Mesothelial cell of epicardium (in vitro differentiated cells): Measurements from ENCODE around the gene DIPK1A. TPM values are rescaled to one million over a fixed set of nuclear protein-coding genes. Genes with fewer than 3 reads are reported as not detected.
A peak's percentile ranks its signal among the peaks of the same experiment; 100 is the strongest.

ENCODE experiments used
- DNase-seq, 2 experiments: peaks; one replicate each; pipeline ENCODE4 v3.0.0; 2021; ENCODE audit warnings: low spot score in 2 of 2; ENCODE audit not compliant: unreplicated experiment in 2 of 2
- H3K27ac Mint-ChIP-seq: 2 replicates; pipeline ENCODE4 v1.8.0; 2021; ENCODE audit warnings: mixed read lengths
- H3K27me3 Mint-ChIP-seq: 2 replicates; pipeline ENCODE4 v1.8.0; 2021; ENCODE audit warnings: low read depth, mixed read lengths
- H3K36me3 Mint-ChIP-seq: 2 replicates; pipeline ENCODE4 v1.8.0; 2021; ENCODE audit warnings: mixed read lengths
- H3K4me1 Mint-ChIP-seq: 2 replicates; pipeline ENCODE4 v1.8.0; 2021; ENCODE audit warnings: mixed read lengths
- H3K4me3 Mint-ChIP-seq: 2 replicates; pipeline ENCODE4 v1.8.0; 2021; ENCODE audit warnings: mild to moderate bottlenecking, moderate library complexity, mixed read lengths
- H3K9me3 Mint-ChIP-seq: 2 replicates; pipeline ENCODE4 v1.8.0; 2021; ENCODE audit warnings: mixed read lengths
- CTCF ChIP-seq: fragments of 200-600 bp; sonication (generic); IDR thresholded peaks from one replicate; pipeline ENCODE4 v1.5.0; 2021; ENCODE audit warnings: antibody characterized with exemption; ENCODE audit not compliant: unreplicated experiment
- total RNA-seq: library from RNA; stranded (reverse); gene quantifications from 3 replicates; pipeline ENCODE4 v1.2.1, GENCODE V29; 2021

DIPK1A gene
- total RNA-seq, 1 donor from 2014 or later = 12.3 TPM

DNA sequence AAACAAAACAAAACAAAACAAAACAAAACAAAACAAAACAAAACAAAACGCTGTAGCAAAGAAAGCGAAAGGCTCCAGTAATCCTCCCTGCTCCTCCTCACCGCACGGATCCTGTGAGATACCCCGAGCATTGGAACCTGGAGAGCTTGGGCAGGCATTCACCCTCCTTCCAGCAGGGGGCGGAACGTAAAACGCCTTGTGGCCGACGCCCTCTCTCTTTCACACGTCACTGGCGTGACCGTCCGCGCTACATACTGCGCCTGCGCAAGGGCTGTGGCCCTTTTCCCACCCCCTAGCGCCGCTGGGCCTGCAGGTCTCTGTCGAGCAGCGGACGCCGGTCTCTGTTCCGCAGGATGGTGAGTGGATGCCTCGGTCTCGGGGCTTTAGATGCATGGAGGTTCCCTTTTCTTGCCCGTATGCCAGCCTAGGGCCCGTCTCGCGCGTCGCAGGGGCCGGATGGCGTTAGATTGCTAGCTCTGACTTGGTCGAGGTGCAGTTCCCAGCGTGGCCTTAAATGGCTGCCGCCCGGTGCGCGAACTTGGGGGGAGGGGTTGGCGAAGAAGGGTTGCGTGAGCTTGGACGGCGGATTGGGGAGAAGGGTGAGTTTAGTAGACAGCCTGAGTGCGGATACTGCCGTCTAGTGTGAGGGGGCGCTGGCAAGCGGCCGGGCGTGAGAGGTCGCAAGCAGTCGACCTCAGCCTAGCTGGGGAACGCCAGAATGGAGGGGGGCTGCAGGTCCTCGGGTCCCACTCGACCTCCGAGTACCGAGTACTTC lies 129.3 kb downstream of the DIPK1A start, which contains the start of gene RPL5:
Gene RPL5, plus strand, starts transcription at position 279 of the 775 bp plus-strand sequence. Its CDS starts 75 bp downstream, at position 354.
- no peaks in the 10 kb centered on the region for H3K27me3 Mint-ChIP-seq
- DNase-seq = peak; percentile 92 to 98
- TF ChIP-seq CTCF = peak; percentile 95
- H3K9me3 Mint-ChIP-seq = no peaks in the 10 kb centered on the region
- peak within 1 kb of the TSS; percentile 98 for H3K27ac Mint-ChIP-seq
- H3K4me1 Mint-ChIP-seq = peaks cover 41% of the 10 kb centered on the region
- peak within 1 kb of the TSS; percentile 98 for H3K4me3 Mint-ChIP-seq
- peaks cover 13% of the 10 kb centered on the region for H3K36me3 Mint-ChIP-seq

DNA sequence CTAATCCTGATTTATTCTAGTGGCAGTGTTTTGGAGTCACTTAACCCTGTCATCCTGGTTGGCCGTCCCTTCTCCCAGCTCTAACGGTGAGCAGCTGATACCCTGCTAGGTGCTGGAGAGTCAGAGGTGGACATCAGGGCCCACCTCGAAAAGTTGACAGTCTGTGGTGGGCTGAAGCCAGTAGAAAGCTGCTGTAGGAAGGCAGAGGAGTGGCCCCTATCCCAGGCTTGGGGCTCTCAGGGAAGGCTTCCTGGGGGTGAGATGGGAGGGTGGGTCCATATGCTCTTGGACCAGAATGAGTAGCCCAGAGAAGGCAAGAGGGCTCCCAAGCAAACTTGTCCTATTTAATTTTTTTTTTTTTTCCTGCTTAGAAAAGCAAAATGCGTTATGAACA lies 129.9 kb downstream of the DIPK1A start:
- H3K4me3 Mint-ChIP-seq = peak overlapping the region; percentile 98
- no peak for TF ChIP-seq CTCF
- no peaks in the 10 kb centered on the region for H3K27me3 Mint-ChIP-seq
- DNase-seq = no peak
- H3K27ac Mint-ChIP-seq = peak overlapping the region; percentile 25
- peaks cover 38% of the 10 kb centered on the region for H3K4me1 Mint-ChIP-seq
- no peaks in the 10 kb centered on the region for H3K9me3 Mint-ChIP-seq
- peaks cover 13% of the 10 kb centered on the region for H3K36me3 Mint-ChIP-seq

DNA sequence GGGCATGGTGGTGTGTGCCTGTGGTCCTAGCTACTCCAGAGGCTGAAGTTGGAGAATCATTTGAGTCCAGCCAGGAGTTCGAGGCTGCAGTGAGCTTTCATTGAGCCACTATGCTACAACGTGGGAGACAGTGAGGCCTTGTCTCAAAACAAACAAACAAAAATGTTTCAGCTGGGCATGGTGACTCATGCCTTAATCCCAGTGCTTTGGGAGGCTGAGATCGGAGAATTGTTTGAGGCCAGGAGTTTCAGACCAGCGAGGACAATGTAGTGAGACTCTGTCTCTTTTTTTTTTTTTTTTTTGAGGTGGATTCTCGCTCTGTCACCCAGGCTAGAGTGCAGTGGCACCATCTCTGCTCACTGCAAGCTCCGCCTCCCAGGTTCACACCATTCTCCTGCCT lies 134.5 kb downstream of the DIPK1A start:
- Mint-ChIP-seq H3K4me3 (no peak overlapping the region), H3K9me3 (no peaks in the 10 kb centered on the region)
- no peak for DNase-seq

GRCh38 chr1:92822879-92823278 lies 138.4 kb downstream of the DIPK1A start:
- no peak for TF ChIP-seq CTCF
- Mint-ChIP-seq H3K27me3 (no peaks in the 10 kb centered on the region), H3K4me3 (no peak overlapping the region), H3K36me3 (no peaks in the 10 kb centered on the region), H3K9me3 (no peaks in the 10 kb centered on the region), H3K4me1 (no peaks in the 10 kb centered on the region), H3K27ac (no peak overlapping the region)
- DNase-seq = no peak

More for the DNA sequence above, 134.5 kb downstream of the DIPK1A start:
- no peaks in the 10 kb centered on the region for H3K27me3 Mint-ChIP-seq
- TF ChIP-seq CTCF = no peak
- H3K36me3 Mint-ChIP-seq = no peaks in the 10 kb centered on the region
- no peak overlapping the region for H3K27ac Mint-ChIP-seq
- H3K4me1 Mint-ChIP-seq = no peaks in the 10 kb centered on the region

GRCh38 chr1:92820551-92820950 lies 140.7 kb downstream of the DIPK1A start:
- no peak for TF ChIP-seq CTCF
- Mint-ChIP-seq H3K36me3 (no peaks in the 10 kb centered on the region), H3K4me1 (no peaks in the 10 kb centered on the region), H3K27me3 (no peaks in the 10 kb centered on the region), H3K9me3 (no peaks in the 10 kb centered on the region), H3K27ac (no peak overlapping the region), H3K4me3 (no peak overlapping the region)
- DNase-seq = no peak
